ENCODE measurements around the gene GBE1. TPM values are rescaled to one million over a fixed set of nuclear protein-coding genes. Genes with fewer than 3 reads are reported as not detected.
A peak's percentile ranks its signal among the peaks of the same experiment; 100 is the strongest.

Gene GBE1
- total and polyA plus RNA-seq, 9 of the 15 experiments (the other 6 are each of a cell fraction or from before 2014, with no cell fraction given), result 7.9 to 25.6 (median 13.1) TPM

DNA sequence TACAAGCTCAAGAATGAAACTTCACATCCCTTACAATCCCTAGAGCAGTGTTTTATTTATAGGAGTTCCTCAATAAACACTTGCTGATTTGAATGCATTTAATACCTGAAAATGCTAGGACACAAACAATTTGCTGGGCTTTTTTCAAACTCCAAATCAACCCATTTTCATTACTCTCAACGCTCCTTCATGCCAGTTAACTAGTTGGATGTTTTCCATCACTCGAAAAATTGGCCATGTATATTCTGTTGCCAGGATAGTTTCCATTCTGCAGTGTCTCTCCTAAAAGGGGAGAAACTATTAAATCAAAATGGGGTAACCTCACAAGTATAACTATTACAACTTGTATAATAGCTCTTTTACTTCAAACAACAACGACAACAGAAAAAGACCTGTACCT lies 1.2 kb downstream of the GBE1 start:
- H3K27ac ChIP-seq (ENCODE audit: extremely low read depth, low read depth, low read length), result peak overlapping the region; percentile 99
- DNase-seq (ENCODE audit: extremely low read depth in 1 of 4, low spot score in 3 of 4) (no peak), FAIRE-seq (no peak), ATAC-seq (no peak)
- H3K9ac ChIP-seq (ENCODE audit: insufficient read depth in 1 of 2, low read depth in 2 of 2, low read length in 2 of 2), result peak overlapping the region in 1 of 2 experiments; percentile 93; a peak in 2 of 4 replicates
- H4K20me1 ChIP-seq (replicated peaks; ENCODE audit: control insufficient read depth, insufficient read depth, low read length), result no peaks in the 10 kb centered on the region
- H2AFZ ChIP-seq (ENCODE audit: low read depth, low read length), result peak overlapping the region; percentile 95
- no peaks in the 10 kb centered on the region for H3K27me3 ChIP-seq (ENCODE audit: control insufficient read depth in 2 of 2, insufficient read depth in 2 of 2, low read length in 2 of 2)
- peaks cover 26% of the 10 kb centered on the region for H3K79me2 ChIP-seq (ENCODE audit: control insufficient read depth, insufficient read depth, low read length)
- H3K4me2 ChIP-seq (ENCODE audit: insufficient read depth, low read length), result peak overlapping the region; percentile 88
- in situ Hi-C loops (cut with MboI) (no loop called here), intact Hi-C loops (cut with micrococcal nuclease) (loop anchor here (5.0 kb wide), 1 partner anchor 48 kb away; no protein-coding TSS in a partner anchor)
- peak overlapping the region; percentile 72 for H3K4me3 ChIP-seq
- TF ChIP-seq ILF3 (IDR thresholded peaks at IDR 0.05; ENCODE audit: borderline replicate concordance) (no peak), USF2 (CRISPR knock-in tag; IDR thresholded peaks at IDR 0.05) (no peak), RBBP5 (IDR thresholded peaks at IDR 0.05; ENCODE audit: borderline replicate concordance, insufficient read depth, low read length, poor library complexity, severe bottlenecking) (no peak), CBX5 (IDR thresholded peaks at IDR 0.05; ENCODE audit: borderline replicate concordance, low read depth) (no peak), HDGF (IDR thresholded peaks at IDR 0.05) (no peak), YBX1 (IDR thresholded peaks at IDR 0.05) (no peak), THAP7 (CRISPR knock-in tag; IDR thresholded peaks at IDR 0.05) (no peak), ZFPM2 (CRISPR knock-in tag; IDR thresholded peaks at IDR 0.05) (no peak), SP1 (CRISPR knock-in tag; IDR thresholded peaks at IDR 0.05) (no peak), HOMEZ (CRISPR knock-in tag; IDR thresholded peaks at IDR 0.05) (no peak), TEAD2 (tag; IDR thresholded peaks at IDR 0.05) (no peak), TOE1 (IDR thresholded peaks at IDR 0.05; ENCODE audit: borderline replicate concordance) (no peak), TOE1 (CRISPR knock-in tag; IDR thresholded peaks at IDR 0.05; ENCODE audit: borderline replicate concordance, low read depth) (no peak)
- TF ChIP-seq, protein P1, sequence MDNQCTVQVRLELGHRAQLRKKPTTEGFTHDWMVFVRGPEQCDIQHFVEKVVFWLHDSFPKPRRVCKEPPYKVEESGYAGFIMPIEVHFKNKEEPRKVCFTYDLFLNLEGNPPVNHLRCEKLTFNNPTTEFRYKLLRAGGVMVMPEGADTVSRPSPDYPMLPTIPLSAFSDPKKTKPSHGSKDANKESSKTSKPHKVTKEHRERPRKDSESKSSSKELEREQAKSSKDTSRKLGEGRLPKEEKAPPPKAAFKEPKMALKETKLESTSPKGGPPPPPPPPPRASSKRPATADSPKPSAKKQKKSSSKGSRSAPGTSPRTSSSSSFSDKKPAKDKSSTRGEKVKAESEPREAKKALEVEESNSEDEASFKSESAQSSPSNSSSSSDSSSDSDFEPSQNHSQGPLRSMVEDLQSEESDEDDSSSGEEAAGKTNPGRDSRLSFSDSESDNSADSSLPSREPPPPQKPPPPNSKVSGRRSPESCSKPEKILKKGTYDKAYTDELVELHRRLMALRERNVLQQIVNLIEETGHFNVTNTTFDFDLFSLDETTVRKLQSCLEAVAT (IDR thresholded peaks at IDR 0.05), result no peak
- POLR2A ChIA-PET, result interaction anchor here (1.0 to 2.5 kb wide), 5 partner anchors 7 to 43 kb away, joined by 3 to 8 read pairs (median 7); no protein-coding TSS in a partner anchor
- peaks cover 3 to 12% of the 10 kb centered on the region in 2 experiments; a peak in 3 of 5 replicates for H3K4me1 ChIP-seq (replicated peaks in 1 of 2; ENCODE audit: control insufficient read depth in 2 of 2, insufficient read depth in 2 of 2, low read length in 2 of 2)
- WGBS (ENCODE audit: insufficient coverage, low coverage, missing lambda C conversion rate), result 6% methylated on average over 3 of the region's 3 CpGs
- peaks cover 15% of the 10 kb centered on the region; the same call in 2 of the 3 replicates for H3K36me3 ChIP-seq (ENCODE audit: control insufficient read depth, insufficient read depth, low read length)
- CTCF ChIA-PET (ENCODE audit: low intra/inter-chr PET ratio), result no interaction called here
- no peaks in the 10 kb centered on the region for H3K9me3 ChIP-seq (replicated peaks; ENCODE audit: control insufficient read depth, insufficient read depth, low read depth, low read length)
- BruUV-seq (replicated peaks), result no TSS peak
- H3K9me1 ChIP-seq (ENCODE audit: control insufficient read depth, insufficient read depth, low read length), result no peaks in the 10 kb centered on the region
